GM13977 (cell line): Measurements from ENCODE around the gene UBC.
"Not testable (repeated sequence)": the region's sequence is repeated elsewhere in the genome, so short reads cannot be mapped to it uniquely, and the experiment has no call there.

Source experiments
- DNase-seq: peaks from one replicate; pipeline ENCODE4 v3.0.0; 2012; ENCODE audit warnings: low spot score
- CTCF ChIP-seq: IDR thresholded peaks from 2 replicates; pipeline ENCODE4 v1.5.1; 2012; ENCODE audit warnings: mild to moderate bottlenecking, control low read depth; ENCODE audit not compliant: insufficient read depth; ENCODE audit errors: extremely low read depth, missing control alignments
- in situ Hi-C: fragments of 300-500 bp; cut with MboI; formaldehyde crosslinking; loops from one replicate; pipeline ENCODE4 v1.12.0; 2022; ENCODE audit warnings: low sequenced_read_pairs, low pct_unique_long_range_greater_than_20kb, mixed read lengths, inconsistent platforms; ENCODE audit not compliant: unreplicated experiment

UBC gene

GRCh38 chr12:124915239-124916236 is 1.1 kb upstream of the UBC start:
- in situ Hi-C loops, result no loop called here
- no peak for TF ChIP-seq CTCF
- DNase-seq, result peak; percentile 31

GRCh38 chr12:124913474-124914391 is 717 bp downstream of the UBC start:
- TF ChIP-seq CTCF, result peak; percentile 68
- peak; percentile 66 for DNase-seq
- in situ Hi-C loops, result no loop called here

DNA sequence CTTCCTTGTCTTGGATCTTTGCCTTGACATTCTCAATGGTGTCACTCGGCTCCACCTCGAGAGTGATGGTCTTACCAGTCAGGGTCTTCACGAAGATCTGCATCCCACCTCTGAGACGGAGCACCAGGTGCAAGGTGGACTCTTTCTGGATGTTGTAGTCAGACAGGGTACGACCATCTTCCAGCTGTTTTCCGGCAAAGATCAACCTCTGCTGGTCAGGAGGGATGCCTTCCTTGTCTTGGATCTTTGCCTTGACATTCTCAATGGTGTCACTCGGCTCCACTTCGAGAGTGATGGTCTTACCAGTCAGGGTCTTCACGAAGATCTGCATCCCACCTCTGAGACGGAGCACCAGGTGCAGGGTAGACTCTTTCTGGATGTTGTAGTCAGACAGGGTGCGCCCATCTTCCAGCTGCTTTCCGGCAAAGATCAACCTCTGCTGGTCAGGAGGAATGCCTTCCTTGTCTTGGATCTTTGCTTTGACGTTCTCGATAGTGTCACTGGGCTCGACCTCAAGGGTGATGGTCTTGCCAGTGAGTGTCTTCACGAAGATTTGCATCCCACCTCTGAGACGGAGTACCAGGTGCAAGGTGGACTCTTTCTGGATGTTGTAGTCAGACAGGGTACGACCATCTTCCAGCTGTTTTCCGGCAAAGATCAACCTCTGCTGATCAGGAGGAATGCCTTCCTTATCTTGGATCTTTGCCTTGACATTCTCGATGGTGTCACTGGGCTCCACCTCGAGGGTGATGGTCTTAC is 1.7 kb downstream of the UBC start:
- in situ Hi-C loops, result not testable (repeated sequence)

GRCh38 chr12:124911521-124911920 is 2.9 kb downstream of the UBC start:
- in situ Hi-C loops, DNase-seq: not testable (repeated sequence)

More for the DNA sequence above, 1.7 kb downstream of the UBC start:
- not testable (repeated sequence) for DNase-seq

GRCh38 chr12:124910561-124911478 is 3.6 kb downstream of the UBC start:
- no peak for DNase-seq
- TF ChIP-seq CTCF, result no peak
- in situ Hi-C loops, result no loop called here

DNA sequence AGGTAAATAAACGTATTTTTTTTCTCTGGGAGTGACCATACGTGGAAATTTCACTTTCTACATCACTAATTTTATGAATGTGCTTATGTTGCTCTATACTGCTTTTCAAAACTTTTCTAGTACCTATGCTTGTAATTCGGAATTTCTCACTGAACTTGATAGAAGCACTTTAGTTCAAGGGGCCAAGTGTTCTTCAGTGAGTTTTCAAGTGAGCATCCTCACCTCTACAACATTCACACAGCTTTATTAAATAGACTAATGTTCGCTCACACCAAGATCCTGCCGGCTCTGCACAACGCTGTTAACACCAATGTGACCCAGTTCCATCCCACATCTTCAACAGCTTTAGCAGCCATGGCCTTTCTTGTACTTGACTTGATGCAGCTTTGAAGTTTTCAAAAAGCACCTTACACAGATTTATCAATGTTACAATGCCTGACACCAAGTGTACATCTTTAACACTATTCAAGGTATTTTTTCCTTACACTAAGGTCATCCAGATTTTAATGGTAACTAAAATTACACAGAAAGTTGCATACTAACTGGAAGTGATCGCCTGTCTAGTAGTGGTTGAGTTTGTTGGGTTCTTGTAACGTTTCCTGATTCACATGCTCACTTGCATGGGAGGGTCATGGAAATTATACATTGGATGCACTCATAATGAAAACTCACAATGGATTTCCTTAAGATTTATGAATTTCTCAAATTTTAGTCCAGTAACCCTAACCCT is 4.5 kb downstream of the UBC start:
- in situ Hi-C loops, result no loop called here
- no peak for DNase-seq
- TF ChIP-seq CTCF, result no peak
